ENCODE results near the gene REPS2. TPM values are rescaled to one million over a fixed set of nuclear protein-coding genes. Genes with fewer than 3 reads are reported as not detected.
A peak's percentile ranks its signal among the peaks of the same experiment; 100 is the strongest.

Gene REPS2
- total RNA-seq, 1 experiment from 2014 or later: 4.5 TPM

- DNase-seq (ENCODE audit: low read depth, low spot score) (no peak), ATAC-seq (no peak)
- in situ Hi-C loops (cut with HindIII; ENCODE audit: low pct_unique_long_range_greater_than_20kb, low sequenced_read_pairs): no loop called here
- Histone ChIP-seq H3K9me3 (ENCODE audit: control insufficient read depth, insufficient read depth, low read depth, low read length) (no peaks in the 10 kb centered on the region), H3K4me3 (ENCODE audit: low read depth in 2 of 2, low read length in 2 of 2) (no peak overlapping the region), H3K27me3 (ENCODE audit: control insufficient read depth, insufficient read depth, low read length) (no peaks in the 10 kb centered on the region), H3K36me3 (ENCODE audit: control insufficient read depth, insufficient read depth, low read length) (no peaks in the 10 kb centered on the region), H3K27ac (ENCODE audit: low read length) (no peak overlapping the region), H3K4me1 (ENCODE audit: control insufficient read depth, insufficient read depth, low read length) (no peaks in the 10 kb centered on the region)
- no peak for TF ChIP-seq TCF7L2 (IDR thresholded peaks at IDR 0.05; ENCODE audit: low read depth, low read length)
- TF ChIP-seq POLR2AphosphoS5 (IDR thresholded peaks at IDR 0.05; ENCODE audit: low read depth, low read length): no peak
- TF ChIP-seq SIN3A (IDR thresholded peaks at IDR 0.05; ENCODE audit: borderline replicate concordance, insufficient read depth, low read depth, low read length): no peak
- TF ChIP-seq, protein P1, sequence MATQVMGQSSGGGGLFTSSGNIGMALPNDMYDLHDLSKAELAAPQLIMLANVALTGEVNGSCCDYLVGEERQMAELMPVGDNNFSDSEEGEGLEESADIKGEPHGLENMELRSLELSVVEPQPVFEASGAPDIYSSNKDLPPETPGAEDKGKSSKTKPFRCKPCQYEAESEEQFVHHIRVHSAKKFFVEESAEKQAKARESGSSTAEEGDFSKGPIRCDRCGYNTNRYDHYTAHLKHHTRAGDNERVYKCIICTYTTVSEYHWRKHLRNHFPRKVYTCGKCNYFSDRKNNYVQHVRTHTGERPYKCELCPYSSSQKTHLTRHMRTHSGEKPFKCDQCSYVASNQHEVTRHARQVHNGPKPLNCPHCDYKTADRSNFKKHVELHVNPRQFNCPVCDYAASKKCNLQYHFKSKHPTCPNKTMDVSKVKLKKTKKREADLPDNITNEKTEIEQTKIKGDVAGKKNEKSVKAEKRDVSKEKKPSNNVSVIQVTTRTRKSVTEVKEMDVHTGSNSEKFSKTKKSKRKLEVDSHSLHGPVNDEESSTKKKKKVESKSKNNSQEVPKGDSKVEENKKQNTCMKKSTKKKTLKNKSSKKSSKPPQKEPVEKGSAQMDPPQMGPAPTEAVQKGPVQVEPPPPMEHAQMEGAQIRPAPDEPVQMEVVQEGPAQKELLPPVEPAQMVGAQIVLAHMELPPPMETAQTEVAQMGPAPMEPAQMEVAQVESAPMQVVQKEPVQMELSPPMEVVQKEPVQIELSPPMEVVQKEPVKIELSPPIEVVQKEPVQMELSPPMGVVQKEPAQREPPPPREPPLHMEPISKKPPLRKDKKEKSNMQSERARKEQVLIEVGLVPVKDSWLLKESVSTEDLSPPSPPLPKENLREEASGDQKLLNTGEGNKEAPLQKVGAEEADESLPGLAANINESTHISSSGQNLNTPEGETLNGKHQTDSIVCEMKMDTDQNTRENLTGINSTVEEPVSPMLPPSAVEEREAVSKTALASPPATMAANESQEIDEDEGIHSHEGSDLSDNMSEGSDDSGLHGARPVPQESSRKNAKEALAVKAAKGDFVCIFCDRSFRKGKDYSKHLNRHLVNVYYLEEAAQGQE (IDR thresholded peaks at IDR 0.05; ENCODE audit: insufficient read depth in 1 of 2, low read depth in 2 of 2, low read length in 1 of 2): no peak
- TF ChIP-seq, protein P2, sequence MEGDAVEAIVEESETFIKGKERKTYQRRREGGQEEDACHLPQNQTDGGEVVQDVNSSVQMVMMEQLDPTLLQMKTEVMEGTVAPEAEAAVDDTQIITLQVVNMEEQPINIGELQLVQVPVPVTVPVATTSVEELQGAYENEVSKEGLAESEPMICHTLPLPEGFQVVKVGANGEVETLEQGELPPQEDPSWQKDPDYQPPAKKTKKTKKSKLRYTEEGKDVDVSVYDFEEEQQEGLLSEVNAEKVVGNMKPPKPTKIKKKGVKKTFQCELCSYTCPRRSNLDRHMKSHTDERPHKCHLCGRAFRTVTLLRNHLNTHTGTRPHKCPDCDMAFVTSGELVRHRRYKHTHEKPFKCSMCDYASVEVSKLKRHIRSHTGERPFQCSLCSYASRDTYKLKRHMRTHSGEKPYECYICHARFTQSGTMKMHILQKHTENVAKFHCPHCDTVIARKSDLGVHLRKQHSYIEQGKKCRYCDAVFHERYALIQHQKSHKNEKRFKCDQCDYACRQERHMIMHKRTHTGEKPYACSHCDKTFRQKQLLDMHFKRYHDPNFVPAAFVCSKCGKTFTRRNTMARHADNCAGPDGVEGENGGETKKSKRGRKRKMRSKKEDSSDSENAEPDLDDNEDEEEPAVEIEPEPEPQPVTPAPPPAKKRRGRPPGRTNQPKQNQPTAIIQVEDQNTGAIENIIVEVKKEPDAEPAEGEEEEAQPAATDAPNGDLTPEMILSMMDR (IDR thresholded peaks at IDR 0.05): no peak
- CTCF ChIA-PET: no interaction called here
- BruUV-seq (replicated peaks): no TSS peak
- POLR2A ChIA-PET: no interaction called here
- intact Hi-C loops (cut with micrococcal nuclease; ENCODE audit: unreplicated experiment): no loop called here
These were observed 46.5 kb downstream of the REPS2 start for GRCh38 chrX:16992951-16993350.

GRCh38 chrX:16993791-16994318, 47.4 kb downstream of the REPS2 start:
- ATAC-seq: no peak
- no TSS peak for BruUV-seq (replicated peaks)
- Histone ChIP-seq H3K27ac (ENCODE audit: low read length) (no peak overlapping the region), H3K36me3 (ENCODE audit: control insufficient read depth, insufficient read depth, low read length) (no peaks in the 10 kb centered on the region), H3K27me3 (ENCODE audit: control insufficient read depth, insufficient read depth, low read length) (no peaks in the 10 kb centered on the region), H3K4me3 (ENCODE audit: low read depth in 2 of 2, low read length in 2 of 2) (no peak overlapping the region), H3K4me1 (ENCODE audit: control insufficient read depth, insufficient read depth, low read length) (no peaks in the 10 kb centered on the region), H3K9me3 (ENCODE audit: control insufficient read depth, insufficient read depth, low read depth, low read length) (no peaks in the 10 kb centered on the region)
- intact Hi-C loops (cut with micrococcal nuclease; ENCODE audit: unreplicated experiment): no loop called here
- DNase-seq (ENCODE audit: low read depth, low spot score): no peak
- in situ Hi-C loops (cut with HindIII; ENCODE audit: low pct_unique_long_range_greater_than_20kb, low sequenced_read_pairs): no loop called here
- TF ChIP-seq SIN3A (IDR thresholded peaks at IDR 0.05; ENCODE audit: borderline replicate concordance, insufficient read depth, low read depth, low read length): no peak
- TF ChIP-seq, protein P2 (IDR thresholded peaks at IDR 0.05): peak; percentile 2; the same call in 1 of the 2 replicates
- ChIA-PET POLR2A (no interaction called here), CTCF (interaction anchor here (0.7 kb wide), 1 partner anchor 64 kb away, joined by 3 read pairs; no protein-coding TSS in a partner anchor)

Measured in Panc1 (cell line).